Fibroblast of mammary gland (primary cell): ENCODE results near the gene CD28.
A peak's percentile ranks its signal among the peaks of the same experiment; 100 is the strongest.
"Not testable (repeated sequence)": the region's sequence is repeated elsewhere in the genome, so short reads cannot be mapped to it uniquely, and the experiment has no call there.

Experiments
- DNase-seq: peaks from one replicate; pipeline ENCODE4 v3.0.0-alpha.2; 2010; ENCODE audit warnings: low read depth
- H3K4me3 ChIP-seq: 2 replicates; pipeline ENCODE4 v1.5.1; 2011; ENCODE audit warnings: low read depth, mild to moderate bottlenecking, low read length, moderate library complexity; ENCODE audit not compliant: control insufficient read depth
- CTCF ChIP-seq: conservative IDR thresholded peaks from 2 replicates; pipeline ENCODE4 v1.5.1; 2011; ENCODE audit warnings: low read depth, low read length, inconsistent platforms; ENCODE audit not compliant: control insufficient read depth, insufficient read depth

CD28 gene

DNA sequence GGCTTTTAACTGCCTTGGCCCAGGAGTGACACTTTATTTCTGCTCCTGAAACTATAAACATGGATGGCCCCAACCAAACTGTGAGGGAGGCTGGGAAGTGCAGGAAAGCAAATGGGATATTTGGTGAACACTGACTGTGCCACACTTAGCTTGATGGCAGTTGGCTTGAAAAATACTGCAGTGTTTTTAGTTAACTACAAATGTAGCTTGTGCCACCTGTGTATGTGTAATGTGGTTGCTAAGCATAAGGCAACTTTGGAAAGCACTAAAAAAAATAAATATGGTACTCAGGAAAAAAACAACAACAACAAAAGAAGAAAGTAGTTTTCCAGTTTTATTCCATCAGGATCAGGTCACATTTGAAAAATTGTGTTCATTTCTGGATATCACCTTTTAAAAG lies 73.8 kb downstream of the CD28 start:
- H3K4me3 ChIP-seq = no peak overlapping the region
- no peak for DNase-seq
- no peak for TF ChIP-seq CTCF

GRCh38 chr2:203781151-203781550 lies 74.7 kb downstream of the CD28 start:
- H3K4me3 ChIP-seq = no peak overlapping the region
- TF ChIP-seq CTCF = no peak
- DNase-seq = no peak

DNA sequence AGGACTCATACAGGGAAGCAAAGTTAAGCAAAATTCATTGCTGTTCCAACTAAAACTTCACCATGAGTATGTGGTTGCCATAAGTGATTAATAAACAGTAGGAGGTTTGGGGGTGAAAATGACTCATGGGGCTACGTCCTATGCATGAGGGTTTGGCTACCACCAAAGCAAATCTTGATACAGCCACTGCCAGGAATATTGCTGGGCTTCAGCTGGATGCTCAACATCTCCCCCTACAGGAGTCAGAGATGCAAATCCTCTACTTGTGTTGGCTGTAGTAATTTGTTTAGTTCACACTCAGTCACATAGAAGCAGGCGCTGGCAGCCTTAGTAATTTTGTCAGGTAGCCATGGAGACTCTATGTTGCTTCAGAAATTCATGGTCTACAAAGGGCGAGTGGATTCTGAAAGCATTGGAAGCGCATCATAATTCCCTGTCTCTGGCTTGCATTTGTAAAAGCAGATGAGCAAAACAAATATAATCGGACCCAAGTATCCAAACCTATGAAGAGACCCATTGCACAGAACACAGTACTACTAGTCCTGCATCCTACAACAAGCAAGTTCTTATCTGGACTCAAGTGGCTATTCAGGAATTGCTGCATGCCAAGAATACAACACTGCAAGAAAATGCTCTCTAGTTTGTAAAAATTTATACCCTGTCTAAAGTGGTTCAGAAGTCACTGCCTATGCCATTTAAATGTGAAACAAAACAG lies 76.0 kb downstream of the CD28 start:
- DNase-seq = peak; percentile 99
- no peak overlapping the region for H3K4me3 ChIP-seq
- TF ChIP-seq CTCF = peak; percentile 97

GRCh38 chr2:203783496-203784203 lies 77.2 kb downstream of the CD28 start:
- TF ChIP-seq CTCF = no peak
- peak; percentile 49 for DNase-seq
- H3K4me3 ChIP-seq = no peak overlapping the region

- H3K4me3 ChIP-seq, DNase-seq: not testable (repeated sequence)
These were observed 78.4 kb downstream of the CD28 start for GRCh38 chr2:203784710-203785270.

GRCh38 chr2:203785391-203786110 lies 79.1 kb downstream of the CD28 start:
- DNase-seq = not testable (repeated sequence)
- peak overlapping the region; percentile 23 for H3K4me3 ChIP-seq

DNA sequence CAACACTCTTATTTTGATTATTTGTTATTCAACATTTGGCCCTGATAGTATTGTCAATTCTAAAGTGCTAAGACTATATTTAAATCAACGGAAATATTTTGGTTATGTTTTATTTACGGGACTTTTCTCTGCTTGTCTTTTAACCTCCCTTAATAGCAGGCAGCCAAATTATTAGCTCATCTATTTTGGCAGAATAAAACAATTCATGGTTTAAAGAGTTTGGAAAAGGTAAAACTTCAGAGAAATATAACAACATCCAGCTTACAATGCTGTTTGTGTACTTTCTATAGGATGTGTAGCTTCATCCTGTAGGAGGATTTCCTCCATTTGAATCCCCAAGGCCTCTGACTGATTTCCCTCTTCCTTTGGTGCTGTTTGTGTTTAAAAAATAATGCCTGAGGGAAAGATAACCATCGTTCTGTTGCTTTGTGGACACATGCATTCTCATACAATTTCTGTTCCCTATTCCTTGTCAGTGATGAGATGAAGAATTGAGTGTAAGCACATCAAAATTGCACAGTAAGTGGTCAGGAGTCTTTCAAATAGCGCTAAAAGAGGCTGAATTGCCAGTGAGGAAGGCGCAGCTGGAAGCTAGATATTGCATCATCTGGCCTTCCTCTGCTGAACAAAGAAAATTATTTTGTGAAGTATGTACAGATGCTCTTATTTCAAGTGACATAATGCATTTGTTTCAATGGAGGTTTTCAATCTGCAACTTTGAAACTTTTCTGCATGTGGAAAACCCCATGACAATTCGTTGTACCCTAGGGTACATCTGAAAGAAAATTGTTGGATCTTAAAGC lies 80.3 kb downstream of the CD28 start:
- peak; percentile 82 for DNase-seq
- TF ChIP-seq CTCF = no peak
- H3K4me3 ChIP-seq = no peak overlapping the region
